ENCODE data around the gene TSR2. TPM values are rescaled to one million over a fixed set of nuclear protein-coding genes. Genes with fewer than 3 reads are reported as not detected.

The TSR2 gene
- total and polyA plus RNA-seq, 10 of the 15 experiments (the other 5 are each of a cell fraction or from before 2014, with no cell fraction given): 8.5 to 73.2 (median 30.8) TPM

GRCh38 chrX:54423161-54423888, 16.9 kb upstream of the TSR2 start:
- intact Hi-C loops (cut with micrococcal nuclease; ENCODE audit: unreplicated experiment): no loop called here
- SMC1A ChIA-PET (ENCODE audit: uncharacterized antibody, unreplicated experiment): interaction anchor here (0.9 kb wide), 1 partner anchor 362 kb away, joined by 3 read pairs; no protein-coding TSS in a partner anchor
- no peak overlapping the region for H3K4me3 ChIP-seq
- H3K27me3 ChIP-seq (replicated peaks in 1 of 2; ENCODE audit: control insufficient read depth in 2 of 2, insufficient read depth in 2 of 2, low read length in 1 of 2): no peaks in the 10 kb centered on the region
- H4K20me1 ChIP-seq (ENCODE audit: control insufficient read depth, insufficient read depth): no peaks in the 10 kb centered on the region
- ATAC-seq (peak; percentile 66), FAIRE-seq (peak; percentile 27), DNase-seq (ENCODE audit: low read depth, low spot score) (no peak)
- 35% methylated on average over 12 of the region's 14 CpGs for WGBS (ENCODE audit: insufficient coverage, insufficient replicate concordance, low lambda C conversion rate, missing lambda C conversion rate)
- H3K79me2 ChIP-seq (ENCODE audit: control insufficient read depth, insufficient read depth, low read length): no peaks in the 10 kb centered on the region
- RAD21 ChIA-PET (ENCODE audit: unreplicated experiment): interaction anchor here (0.6 to 1.2 kb wide), 2 partner anchors 216 to 363 kb away, joined by 3 to 4 read pairs; no protein-coding TSS in a partner anchor
- 0 out of 2 replicates have a peak, but pooled peaks have one; percentile 19 for TF ChIP-seq RAD21 (IDR thresholded peaks at IDR 0.05; ENCODE audit: insufficient read depth, low read depth, low read length)
- no peak for TF ChIP-seq POLR2AphosphoS5 (IDR thresholded peaks at IDR 0.05; ENCODE audit: low read length)
- peak; percentile 13 to 35 (median 22); a peak in 3 of 6 replicates for TF ChIP-seq CTCF (IDR thresholded peaks at IDR 0.05 in 2 of 3, conservative IDR thresholded peaks at IDR 0.05 in 1 of 3; ENCODE audit: control insufficient read depth in 2 of 3, extremely low read depth in 1 of 3, insufficient read depth in 1 of 3, low read depth in 3 of 3, low read length in 3 of 3)
- peak; percentile 28; the same call in 1 of the 2 replicates for TF ChIP-seq SMC3 (IDR thresholded peaks at IDR 0.05; ENCODE audit: borderline replicate concordance, low read length)
- TF ChIP-seq CBFB (IDR thresholded peaks at IDR 0.05; ENCODE audit: low read depth): no peak
- BruUV-seq (replicated peaks): no TSS peak
- POLR2A ChIA-PET: no interaction called here
- H3K9ac ChIP-seq (ENCODE audit: control insufficient read depth, insufficient read depth, low read length): no peak overlapping the region
- no peaks in the 10 kb centered on the region for H3K4me1 ChIP-seq (ENCODE audit: control insufficient read depth, insufficient read depth, low read length)
- H3K27ac ChIP-seq (ENCODE audit: control insufficient read depth, insufficient read depth): no peak overlapping the region
- H3K36me3 ChIP-seq (ENCODE audit: control insufficient read depth in 2 of 2, insufficient read depth in 2 of 2, low read length in 1 of 2): no peaks in the 10 kb centered on the region
- H3K4me2 ChIP-seq (ENCODE audit: control insufficient read depth, insufficient read depth): no peak overlapping the region
- no peak overlapping the region for H2AFZ ChIP-seq (ENCODE audit: control insufficient read depth, low read depth, low read length)
- H3K9me3 ChIP-seq (replicated peaks; ENCODE audit: control insufficient read depth, insufficient read depth, low read length): no peaks in the 10 kb centered on the region
- CTCF ChIA-PET: interaction anchor here (0.5 to 0.8 kb wide), 4 partner anchors 80 to 712 kb away, joined by 3 to 4 read pairs (median 3); no protein-coding TSS in a partner anchor
- in situ Hi-C loops (cut with MboI): no loop called here
